ENCODE data around the gene ORC6.

ORC6 gene

DNA sequence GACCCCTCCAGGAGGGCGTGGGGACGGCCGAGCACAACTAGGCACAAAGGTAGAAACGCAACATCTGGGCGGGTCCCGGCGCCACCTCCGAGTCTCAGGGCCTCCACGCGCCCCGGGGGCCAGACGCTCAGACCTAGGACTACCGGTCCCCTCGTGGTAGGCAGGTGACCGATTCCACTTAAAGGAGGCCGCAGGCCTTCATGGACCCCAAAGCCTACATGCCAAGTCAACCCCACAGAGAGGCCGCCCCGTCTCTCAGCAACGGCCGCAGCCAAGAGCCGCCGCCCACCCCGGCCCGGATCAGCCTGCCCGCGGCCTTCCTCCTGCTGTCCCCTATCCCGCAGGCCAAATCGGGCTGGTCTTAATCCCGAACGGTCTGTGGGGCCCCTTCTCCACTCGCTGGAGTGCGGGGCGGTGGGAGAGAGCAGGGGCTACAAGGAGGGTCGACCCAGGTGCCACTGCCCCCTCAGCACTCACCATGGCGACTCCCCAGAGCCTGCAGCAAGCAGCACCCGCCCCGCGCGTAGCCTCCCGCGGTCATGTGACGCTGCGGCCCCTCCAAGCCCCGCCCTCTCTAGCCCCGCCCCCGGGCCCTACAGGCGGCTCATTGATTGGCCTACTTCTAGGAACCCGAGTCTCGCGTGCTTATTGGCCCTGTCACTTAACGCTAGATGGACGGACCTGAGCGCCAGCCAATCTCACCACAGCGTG, 650 bp upstream of the ORC6 start, which contains the start of gene VPS35:
VPS35 (minus strand) TSS at position 525 of the 711 bp plus-strand sequence; CDS start at position 480, 45 bp downstream.
- TF ChIP-seq, protein P1, sequence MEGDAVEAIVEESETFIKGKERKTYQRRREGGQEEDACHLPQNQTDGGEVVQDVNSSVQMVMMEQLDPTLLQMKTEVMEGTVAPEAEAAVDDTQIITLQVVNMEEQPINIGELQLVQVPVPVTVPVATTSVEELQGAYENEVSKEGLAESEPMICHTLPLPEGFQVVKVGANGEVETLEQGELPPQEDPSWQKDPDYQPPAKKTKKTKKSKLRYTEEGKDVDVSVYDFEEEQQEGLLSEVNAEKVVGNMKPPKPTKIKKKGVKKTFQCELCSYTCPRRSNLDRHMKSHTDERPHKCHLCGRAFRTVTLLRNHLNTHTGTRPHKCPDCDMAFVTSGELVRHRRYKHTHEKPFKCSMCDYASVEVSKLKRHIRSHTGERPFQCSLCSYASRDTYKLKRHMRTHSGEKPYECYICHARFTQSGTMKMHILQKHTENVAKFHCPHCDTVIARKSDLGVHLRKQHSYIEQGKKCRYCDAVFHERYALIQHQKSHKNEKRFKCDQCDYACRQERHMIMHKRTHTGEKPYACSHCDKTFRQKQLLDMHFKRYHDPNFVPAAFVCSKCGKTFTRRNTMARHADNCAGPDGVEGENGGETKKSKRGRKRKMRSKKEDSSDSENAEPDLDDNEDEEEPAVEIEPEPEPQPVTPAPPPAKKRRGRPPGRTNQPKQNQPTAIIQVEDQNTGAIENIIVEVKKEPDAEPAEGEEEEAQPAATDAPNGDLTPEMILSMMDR (IDR thresholded peaks at IDR 0.05; ENCODE audit: control insufficient read depth, extremely low read depth, insufficient read depth): peak; percentile 23; the same call in 1 of the 2 replicates
- peak within 1 kb of the TSS; percentile 97 for H3K4me3 ChIP-seq (ENCODE audit: low read depth, low read length)
- peak; percentile 96 for DNase-seq (ENCODE audit: low read depth)

DNA sequence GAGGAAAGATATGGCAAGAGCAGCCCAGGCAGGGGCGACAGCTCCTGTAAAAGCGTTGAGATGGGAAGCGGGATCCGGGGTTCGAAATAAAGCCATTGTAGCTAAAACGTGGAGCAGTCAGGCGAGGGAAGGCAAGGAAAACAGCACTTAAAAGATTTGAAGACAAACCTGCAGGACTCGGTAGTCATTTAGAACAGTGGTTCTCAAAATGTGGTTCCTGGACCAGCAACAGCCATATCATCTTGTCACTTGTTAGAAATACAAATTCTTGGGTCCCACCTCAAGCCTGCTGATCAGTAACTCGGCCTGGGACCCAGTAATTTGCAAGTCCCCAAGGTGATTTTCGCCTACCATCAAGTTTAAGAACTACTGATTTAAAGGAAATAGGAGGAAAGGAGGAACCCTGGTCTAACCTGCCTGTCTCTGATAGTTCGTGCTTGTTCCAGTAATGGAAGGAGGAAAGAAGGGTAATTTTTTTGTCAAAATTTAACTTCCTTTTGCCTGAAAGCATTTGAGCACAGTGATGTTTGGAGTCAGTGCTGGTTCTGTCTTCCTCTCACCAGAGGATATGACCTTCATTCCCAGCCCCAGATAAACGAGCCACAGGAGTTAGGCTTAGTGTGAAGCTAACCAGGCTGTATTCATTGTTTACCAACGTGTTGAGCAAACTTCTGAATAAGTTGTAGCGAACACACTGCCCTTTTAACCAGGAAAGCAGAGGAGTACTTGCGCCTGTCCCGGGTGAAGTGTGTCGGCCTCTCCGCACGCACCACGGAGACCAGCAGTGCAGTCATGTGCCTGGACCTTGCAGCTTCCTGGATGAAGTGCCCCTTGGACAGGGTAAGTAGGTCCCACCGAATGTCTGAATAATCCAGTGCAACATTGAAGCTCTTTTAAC, 1.1 kb downstream of the ORC6 start:
- H3K4me3 ChIP-seq (ENCODE audit: low read depth, low read length): peak overlapping the region; percentile 97
- DNase-seq (ENCODE audit: low read depth): no peak
- TF ChIP-seq, protein P1 (IDR thresholded peaks at IDR 0.05; ENCODE audit: control insufficient read depth, extremely low read depth, insufficient read depth): no peak

DNA sequence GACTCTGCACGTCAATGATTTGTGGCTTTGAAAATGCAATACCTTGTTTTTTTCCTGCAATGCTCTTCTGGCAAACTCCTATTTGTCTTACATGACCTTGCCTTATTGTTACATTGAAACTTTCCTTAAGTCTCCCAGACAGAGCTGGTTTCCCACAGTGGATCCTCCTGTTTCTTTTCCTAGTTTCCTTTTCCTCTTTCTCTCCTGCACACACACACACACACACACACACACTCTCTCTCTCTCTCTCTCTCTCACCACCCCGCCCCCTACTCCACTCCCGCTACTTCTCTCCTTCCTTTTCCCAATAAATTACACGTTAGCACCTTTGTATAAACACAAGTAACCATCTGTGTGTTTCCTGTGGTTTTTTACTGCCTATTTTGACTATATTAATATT, 2.3 kb downstream of the ORC6 start:
- H3K4me3 ChIP-seq (ENCODE audit: low read depth, low read length): no peak overlapping the region
- TF ChIP-seq, protein P1 (IDR thresholded peaks at IDR 0.05; ENCODE audit: control insufficient read depth, extremely low read depth, insufficient read depth): no peak
- DNase-seq (ENCODE audit: low read depth): no peak

DNA sequence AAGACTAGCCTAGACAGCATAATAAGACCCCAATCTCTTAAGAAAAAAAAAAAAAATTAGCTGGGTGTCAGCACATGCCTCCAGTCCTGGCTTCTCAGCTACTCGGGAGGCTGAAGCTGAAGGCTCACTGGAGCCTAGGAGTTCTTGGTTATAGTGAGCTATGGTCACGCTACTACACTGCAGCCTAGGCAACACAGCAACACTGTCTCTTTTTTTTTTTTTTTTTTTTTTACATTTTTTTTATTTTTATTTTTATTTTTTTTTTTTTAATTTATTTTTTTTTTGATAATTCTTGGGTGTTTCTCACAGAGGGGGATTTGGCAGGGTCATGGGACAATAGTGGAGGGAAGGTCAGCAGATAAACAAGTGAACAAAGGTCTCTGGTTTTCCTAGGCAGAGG, 4.1 kb downstream of the ORC6 start:
- DNase-seq (ENCODE audit: low read depth): no peak
- H3K4me3 ChIP-seq (ENCODE audit: low read depth, low read length): no peak overlapping the region
- TF ChIP-seq, protein P1 (IDR thresholded peaks at IDR 0.05; ENCODE audit: control insufficient read depth, extremely low read depth, insufficient read depth): no peak

DNA sequence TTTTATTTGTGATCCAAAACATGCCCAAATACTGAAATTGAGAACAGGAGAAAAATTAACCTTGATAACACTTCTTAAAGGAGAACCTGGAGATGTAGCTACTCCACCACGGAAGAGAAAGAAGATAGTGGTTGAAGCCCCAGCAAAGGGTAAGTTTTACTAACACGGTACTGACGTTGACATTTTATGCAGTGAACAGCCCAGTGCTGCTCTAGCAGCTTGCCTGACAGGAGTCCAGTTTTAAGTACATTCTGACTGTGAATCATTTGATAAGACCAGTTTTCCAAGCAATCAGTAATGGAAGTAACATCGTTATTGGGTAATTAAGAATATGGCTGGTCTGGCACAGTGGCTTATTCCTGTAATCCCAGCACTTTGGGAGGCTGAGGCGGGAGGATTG, 6.5 kb downstream of the ORC6 start:
- no peak for DNase-seq (ENCODE audit: low read depth)
- TF ChIP-seq, protein P1 (IDR thresholded peaks at IDR 0.05; ENCODE audit: control insufficient read depth, extremely low read depth, insufficient read depth): no peak
- no peak overlapping the region for H3K4me3 ChIP-seq (ENCODE audit: low read depth, low read length)

DNA sequence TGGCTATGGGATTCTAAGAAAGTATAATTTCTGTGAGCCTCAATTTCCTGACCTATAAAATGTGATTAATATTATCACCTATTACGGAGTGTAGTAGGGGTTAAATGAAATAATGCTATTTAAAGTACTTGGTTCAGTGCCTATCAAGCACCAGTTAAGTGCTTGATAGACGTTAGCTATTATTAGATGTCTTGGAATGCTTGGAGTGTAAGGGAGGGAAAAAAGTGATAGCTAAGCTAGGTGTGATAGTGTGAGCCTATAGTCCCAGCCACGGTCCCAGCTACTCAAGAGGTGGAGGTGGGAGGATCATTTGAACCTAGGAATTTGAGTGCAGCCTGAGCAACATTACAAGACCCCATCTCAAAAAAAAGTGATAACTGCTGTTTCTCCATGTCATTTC, 7.5 kb downstream of the ORC6 start:
- TF ChIP-seq, protein P1 (IDR thresholded peaks at IDR 0.05; ENCODE audit: control insufficient read depth, extremely low read depth, insufficient read depth): no peak
- H3K4me3 ChIP-seq (ENCODE audit: low read depth, low read length): no peak overlapping the region
- DNase-seq (ENCODE audit: low read depth): no peak
